ENCODE measurements around the gene HTR4.

The HTR4 gene

DNA sequence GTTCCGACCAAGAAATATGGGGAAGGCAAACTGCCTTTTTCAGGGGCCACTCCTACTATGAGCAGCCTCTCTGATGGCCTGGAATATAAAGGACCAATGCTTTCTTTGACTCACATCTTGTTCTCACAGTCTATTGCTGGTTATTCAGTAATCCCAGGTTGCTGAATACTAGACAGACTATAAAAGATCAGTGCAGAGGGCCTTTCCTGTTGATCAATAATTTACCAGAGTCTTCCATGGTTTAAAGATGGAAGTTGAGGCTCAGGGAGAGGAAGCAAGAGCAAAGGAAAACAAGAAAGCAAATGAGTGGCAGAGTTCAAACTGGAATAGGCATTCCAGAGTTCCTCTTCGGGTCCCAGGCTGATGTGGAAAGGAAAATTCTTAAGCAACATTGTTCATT is 207.7 kb downstream of the HTR4 start:
- no peak overlapping the region for H3K4me3 ChIP-seq (replicated peaks; ENCODE audit: low read depth, low read length)
- TF ChIP-seq, protein P1, sequence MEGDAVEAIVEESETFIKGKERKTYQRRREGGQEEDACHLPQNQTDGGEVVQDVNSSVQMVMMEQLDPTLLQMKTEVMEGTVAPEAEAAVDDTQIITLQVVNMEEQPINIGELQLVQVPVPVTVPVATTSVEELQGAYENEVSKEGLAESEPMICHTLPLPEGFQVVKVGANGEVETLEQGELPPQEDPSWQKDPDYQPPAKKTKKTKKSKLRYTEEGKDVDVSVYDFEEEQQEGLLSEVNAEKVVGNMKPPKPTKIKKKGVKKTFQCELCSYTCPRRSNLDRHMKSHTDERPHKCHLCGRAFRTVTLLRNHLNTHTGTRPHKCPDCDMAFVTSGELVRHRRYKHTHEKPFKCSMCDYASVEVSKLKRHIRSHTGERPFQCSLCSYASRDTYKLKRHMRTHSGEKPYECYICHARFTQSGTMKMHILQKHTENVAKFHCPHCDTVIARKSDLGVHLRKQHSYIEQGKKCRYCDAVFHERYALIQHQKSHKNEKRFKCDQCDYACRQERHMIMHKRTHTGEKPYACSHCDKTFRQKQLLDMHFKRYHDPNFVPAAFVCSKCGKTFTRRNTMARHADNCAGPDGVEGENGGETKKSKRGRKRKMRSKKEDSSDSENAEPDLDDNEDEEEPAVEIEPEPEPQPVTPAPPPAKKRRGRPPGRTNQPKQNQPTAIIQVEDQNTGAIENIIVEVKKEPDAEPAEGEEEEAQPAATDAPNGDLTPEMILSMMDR (IDR thresholded peaks at IDR 0.05; ENCODE audit: low read length, missing control alignments): no peak
- no peak for DNase-seq (ENCODE audit: low read depth)

GRCh38 chr5:148445578-148445977 is 208.7 kb downstream of the HTR4 start:
- TF ChIP-seq, protein P1 (IDR thresholded peaks at IDR 0.05; ENCODE audit: low read length, missing control alignments): no peak
- no peak for DNase-seq (ENCODE audit: low read depth)
- H3K4me3 ChIP-seq (replicated peaks; ENCODE audit: low read depth, low read length): no peak overlapping the region

DNA sequence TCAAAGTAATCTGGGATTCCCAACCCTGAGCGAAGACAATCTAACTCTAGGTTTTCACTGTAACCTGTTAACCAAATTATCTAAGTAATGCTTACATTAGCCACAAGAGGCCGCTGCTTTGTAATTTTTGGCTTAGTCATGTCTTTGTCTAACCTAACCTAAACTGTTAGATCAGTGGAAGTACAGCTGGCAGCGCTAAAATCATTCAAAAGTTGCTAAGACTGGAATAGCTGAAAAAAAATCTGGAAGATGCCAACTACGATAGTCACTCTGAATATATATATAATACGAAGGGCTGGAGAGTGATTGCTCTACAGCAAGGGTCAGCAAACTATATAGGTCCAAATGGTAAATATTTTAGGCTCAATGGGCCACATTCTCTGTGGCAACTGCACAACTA is 210.3 kb downstream of the HTR4 start:
- peak; percentile 84 for DNase-seq (ENCODE audit: low read depth)
- TF ChIP-seq, protein P1 (IDR thresholded peaks at IDR 0.05; ENCODE audit: low read length, missing control alignments): peak; percentile 62
- no peak overlapping the region for H3K4me3 ChIP-seq (replicated peaks; ENCODE audit: low read depth, low read length)

DNA sequence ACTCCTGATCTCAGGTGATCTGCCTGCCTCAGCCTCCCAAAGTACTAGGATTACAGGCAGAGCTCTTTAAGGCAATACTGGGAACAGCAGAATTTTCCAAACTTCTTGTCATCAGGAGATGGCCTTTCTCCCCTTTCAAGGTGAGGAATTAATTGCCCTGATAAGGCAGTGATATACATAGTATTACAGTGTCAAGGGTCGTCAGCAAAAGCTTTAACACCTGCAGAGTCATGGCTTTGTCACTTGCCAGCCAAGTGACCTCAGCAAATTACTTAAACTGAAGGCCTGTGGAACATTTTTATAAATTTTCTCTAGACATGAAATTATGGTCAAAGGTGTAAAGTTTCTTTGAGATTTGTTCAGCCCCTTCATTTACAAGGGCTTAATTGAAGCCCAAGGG is 211.1 kb downstream of the HTR4 start:
- TF ChIP-seq, protein P1 (IDR thresholded peaks at IDR 0.05; ENCODE audit: low read length, missing control alignments): no peak
- no peak for DNase-seq (ENCODE audit: low read depth)
- no peak overlapping the region for H3K4me3 ChIP-seq (replicated peaks; ENCODE audit: low read depth, low read length)

- H3K4me3 ChIP-seq (replicated peaks; ENCODE audit: low read depth, low read length): no peak overlapping the region
- no peak for DNase-seq (ENCODE audit: low read depth)
- TF ChIP-seq, protein P1 (IDR thresholded peaks at IDR 0.05; ENCODE audit: low read length, missing control alignments): no peak
These were observed 215.4 kb downstream of the HTR4 start for GRCh38 chr5:148438933-148439332.

- TF ChIP-seq, protein P1 (IDR thresholded peaks at IDR 0.05; ENCODE audit: low read length, missing control alignments): no peak
- no peak overlapping the region for H3K4me3 ChIP-seq (replicated peaks; ENCODE audit: low read depth, low read length)
- no peak for DNase-seq (ENCODE audit: low read depth)
These were observed 217.1 kb downstream of the HTR4 start for GRCh38 chr5:148437249-148437648.

DNA sequence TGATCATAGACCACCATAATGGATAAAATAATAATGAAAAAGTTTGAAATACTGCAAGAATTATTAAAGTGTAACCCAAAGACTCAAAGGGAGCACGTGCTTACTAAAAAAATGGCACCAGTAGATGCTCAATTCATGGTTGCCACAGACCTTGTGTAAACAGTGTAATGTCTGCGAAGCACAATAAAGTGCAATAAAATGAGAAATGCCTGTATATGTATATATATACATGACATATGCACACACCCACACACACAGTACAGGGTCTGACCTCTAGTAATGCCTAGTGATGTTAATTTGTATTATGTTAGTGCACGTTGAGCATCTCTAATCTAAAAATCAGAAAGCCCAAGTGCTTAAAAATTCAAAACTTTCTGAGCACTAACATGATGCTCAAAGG is 218.3 kb downstream of the HTR4 start:
- TF ChIP-seq, protein P1 (IDR thresholded peaks at IDR 0.05; ENCODE audit: low read length, missing control alignments): no peak
- no peak for DNase-seq (ENCODE audit: low read depth)
- no peak overlapping the region for H3K4me3 ChIP-seq (replicated peaks; ENCODE audit: low read depth, low read length)

Data from fibroblast of pulmonary artery (primary cell).